Medulla oblongata (tissue), 1 donor: ENCODE data around the gene KCNIP3.
A peak's percentile ranks its signal among the peaks of the same experiment; 100 is the strongest.
"Not testable (repeated sequence)": the region's sequence is repeated elsewhere in the genome, so short reads cannot be mapped to it uniquely, and the experiment has no call there.

Source experiments
- DNase-seq: peaks from one replicate; pipeline ENCODE4 v3.0.0-alpha.2; 2015; ENCODE audit errors: extremely low spot score

The KCNIP3 gene

DNA sequence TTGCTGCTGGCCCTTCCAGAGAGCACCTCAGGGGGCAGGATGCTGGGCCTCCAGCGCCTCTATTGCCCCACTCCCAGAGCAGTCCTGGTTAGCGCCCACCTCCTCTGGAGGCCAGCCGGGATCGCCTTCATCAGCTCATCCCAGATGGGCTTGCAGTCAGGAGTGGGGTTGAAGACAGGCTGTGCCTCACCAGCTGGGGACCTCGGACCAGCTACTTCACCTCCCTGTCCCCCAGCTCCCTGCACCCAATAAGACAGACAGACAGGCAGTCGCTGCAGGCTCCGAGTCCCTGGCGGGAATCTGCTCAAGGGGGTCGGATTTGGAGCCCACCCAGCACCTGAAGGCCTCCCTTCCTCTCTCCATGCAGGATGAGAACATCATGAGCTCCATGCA, 86.5 kb downstream of the KCNIP3 start:
- DNase-seq = no peak

DNA sequence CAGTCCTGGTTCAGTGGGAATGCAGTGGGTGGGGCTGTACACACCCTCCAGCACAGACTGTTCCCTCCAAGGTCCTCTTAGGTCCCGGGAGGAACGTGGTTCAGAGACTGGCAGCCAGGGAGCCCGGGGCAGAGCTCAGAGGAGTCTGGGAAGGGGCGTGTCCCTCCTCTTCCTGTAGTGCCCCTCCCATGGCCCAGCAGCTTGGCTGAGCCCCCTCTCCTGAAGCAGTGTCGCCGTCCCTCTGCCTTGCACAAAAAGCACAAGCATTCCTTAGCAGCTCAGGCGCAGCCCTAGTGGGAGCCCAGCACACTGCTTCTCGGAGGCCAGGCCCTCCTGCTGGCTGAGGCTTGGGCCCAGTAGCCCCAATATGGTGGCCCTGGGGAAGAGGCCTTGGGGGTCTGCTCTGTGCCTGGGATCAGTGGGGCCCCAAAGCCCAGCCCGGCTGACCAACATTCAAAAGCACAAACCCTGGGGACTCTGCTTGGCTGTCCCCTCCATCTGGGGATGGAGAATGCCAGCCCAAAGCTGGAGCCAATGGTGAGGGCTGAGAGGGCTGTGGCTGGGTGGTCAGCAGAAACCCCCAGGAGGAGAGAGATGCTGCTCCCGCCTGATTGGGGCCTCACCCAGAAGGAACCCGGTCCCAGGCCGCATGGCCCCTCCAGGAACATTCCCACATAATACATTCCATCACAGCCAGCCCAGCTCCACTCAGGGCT, 87.9 kb downstream of the KCNIP3 start:
- DNase-seq = no peak

DNA sequence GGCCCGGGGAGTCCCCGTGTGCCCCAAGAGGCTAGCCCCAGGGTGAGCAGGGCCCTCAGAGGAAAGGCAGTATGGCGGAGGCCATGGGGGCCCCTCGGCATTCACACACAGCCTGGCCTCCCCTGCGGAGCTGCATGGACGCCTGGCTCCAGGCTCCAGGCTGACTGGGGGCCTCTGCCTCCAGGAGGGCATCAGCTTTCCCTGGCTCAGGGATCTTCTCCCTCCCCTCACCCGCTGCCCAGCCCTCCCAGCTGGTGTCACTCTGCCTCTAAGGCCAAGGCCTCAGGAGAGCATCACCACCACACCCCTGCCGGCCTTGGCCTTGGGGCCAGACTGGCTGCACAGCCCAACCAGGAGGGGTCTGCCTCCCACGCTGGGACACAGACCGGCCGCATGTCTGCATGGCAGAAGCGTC, 88.4 kb downstream of the KCNIP3 start:
- DNase-seq = no peak

DNA sequence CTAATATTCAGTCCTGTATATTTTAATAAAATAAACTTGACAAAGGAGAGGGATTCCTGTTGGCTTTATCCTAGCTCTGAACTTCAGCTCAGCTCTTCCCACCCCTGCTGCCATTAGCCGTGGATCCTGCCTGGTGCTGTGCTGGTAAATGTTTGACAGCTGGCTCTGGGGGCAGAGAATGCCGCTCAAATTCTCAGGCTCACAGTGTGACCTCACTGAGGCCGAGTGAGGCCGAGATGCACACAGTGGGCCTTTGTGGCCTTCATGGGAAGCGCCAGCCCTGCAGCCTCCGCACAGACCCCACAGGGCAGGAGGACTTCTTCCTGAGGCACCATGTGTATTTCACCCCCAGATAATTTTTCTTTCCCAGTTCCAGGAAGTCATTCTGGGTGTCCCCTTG, 88.9 kb downstream of the KCNIP3 start:
- DNase-seq = no peak

DNA sequence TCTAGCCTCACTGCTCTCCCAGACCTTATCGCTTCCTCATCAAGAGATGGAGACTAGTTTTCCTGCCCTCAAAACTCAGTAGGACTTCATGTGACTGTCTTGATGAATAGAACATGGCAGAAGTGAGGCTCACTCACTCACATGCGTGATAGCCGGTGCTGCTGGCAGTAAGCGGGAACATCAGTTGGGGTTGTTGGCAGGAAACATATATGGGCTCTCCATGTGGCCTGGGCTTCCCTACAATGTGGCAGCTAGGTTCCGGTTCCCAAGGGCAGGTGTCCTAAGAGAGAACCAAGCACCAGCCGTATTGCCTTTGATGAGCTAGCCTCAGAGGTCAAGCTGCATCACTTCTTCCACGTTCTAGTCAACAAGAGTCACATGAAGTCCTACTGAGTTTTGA, 90.2 kb downstream of the KCNIP3 start:
- no peak for DNase-seq

DNA sequence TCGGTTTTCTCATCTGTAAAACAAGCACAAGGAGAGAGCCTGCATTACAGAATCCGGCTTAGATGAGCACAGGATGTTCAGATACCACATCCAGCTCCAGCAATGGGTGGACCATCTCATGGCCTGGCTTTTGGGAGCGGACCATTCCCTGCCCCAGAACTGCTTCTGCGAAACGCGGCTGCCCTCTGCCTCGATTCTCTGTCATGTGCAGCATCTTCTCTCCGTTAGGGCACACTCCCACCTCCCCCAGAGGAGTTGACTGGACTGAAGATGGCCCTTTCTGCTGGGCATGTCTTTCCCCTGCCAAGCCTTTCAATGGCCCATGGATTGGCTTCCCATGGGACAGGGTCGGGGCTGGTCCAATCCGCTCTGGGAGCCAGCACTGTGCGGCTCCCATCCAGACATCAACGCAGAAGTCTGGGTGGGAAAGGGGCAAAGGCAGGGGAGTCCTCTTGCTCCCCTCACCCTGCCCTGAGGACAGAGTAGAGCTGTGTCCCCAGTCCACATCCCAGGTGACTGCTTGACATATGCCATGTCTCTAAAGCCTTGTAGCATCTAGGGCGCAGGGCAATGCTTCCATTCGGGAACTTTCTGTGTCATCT, 91.0 kb downstream of the KCNIP3 start:
- DNase-seq = no peak

DNA sequence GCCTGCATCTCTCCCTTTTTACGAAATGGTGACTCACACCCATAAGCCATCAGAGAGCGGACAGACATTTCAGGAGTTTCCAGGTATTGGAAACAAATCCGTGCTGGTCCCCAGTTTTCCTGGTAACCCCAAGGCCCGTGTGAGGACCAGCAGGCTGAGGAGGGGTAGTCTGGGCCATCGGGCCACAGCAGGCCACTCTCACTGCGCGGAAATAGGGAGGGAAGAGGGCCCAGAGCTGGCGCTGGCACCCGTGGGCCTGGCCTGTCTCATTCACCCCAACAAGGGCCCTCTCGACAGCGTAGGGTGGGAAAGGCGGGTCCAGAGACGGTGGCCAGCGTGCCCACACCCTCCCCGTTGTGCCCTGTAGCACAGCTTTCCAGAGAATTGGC, 91.7 kb downstream of the KCNIP3 start:
- DNase-seq = no peak

DNA sequence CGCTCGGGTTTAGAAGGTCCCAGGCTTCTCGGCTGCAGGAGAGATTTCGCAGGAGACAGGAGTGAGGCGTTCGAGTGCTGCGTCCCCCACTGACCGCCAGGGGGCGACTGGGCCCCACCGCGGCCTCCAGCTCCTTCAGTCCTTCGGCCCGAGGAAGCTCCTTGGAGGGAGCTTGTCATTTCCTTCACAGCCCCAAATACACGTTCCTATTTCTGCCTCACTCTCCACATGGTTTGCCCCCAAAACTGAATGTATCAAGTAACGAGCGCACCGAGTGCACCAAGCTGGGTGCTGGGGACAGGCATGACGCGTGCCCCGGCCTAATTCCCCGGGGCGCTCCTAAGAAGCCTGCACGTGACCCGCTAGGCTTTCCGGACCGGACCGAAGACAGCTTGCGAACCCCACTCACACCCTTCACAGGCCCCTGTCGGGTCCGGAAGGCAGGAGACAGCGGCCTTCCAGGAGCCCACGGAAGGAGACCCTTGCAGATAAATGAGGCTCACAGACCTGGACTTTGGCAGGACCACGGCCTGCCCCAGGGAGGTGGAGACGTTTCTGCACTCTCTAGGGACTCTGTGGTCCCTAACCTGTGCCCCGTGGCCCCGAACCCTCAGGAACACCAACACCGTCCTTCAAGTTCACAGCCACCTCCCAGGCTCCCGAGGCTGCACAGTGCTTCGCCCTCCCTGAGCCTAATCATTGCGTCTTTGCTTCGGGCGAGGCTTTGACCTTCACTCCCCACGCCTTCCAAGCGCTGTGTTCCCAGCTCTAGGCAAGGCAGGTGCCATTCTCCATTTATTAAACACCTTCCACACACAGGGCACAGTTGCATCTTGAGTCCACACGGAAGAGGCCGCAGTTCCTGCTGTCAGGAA, 92.3 kb downstream of the KCNIP3 start:
- peak; percentile 51 for DNase-seq

DNA sequence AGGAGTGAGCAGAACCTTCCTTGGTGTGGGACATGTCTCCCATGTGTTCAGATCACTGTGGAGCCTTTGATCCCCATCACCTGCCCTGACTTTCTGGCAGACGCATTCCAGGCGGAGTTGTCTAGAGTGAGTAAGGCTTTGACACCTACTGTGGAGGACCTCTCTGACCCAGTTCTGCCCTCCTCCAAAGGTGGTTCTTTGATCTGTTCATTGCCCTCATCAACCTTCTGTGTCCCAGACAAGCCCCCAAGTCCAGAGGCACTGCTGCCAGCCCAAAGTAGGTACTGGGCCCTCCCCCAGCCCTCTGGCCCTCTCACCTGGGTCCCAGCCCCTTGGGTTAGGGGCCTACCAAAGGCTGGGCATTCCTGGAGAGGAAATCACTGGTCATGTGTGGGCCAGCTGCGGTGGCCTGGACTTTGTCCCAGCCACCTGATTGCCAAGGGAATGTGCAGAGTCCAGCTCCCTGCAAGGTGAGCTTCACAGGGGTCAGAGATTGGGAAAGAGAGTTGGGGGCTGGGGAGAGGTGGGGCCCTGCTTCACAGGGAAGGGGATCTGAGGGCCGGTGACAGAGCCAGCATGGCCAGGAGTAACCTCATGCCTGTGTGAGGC, 93.2 kb downstream of the KCNIP3 start:
- DNase-seq = no peak

DNA sequence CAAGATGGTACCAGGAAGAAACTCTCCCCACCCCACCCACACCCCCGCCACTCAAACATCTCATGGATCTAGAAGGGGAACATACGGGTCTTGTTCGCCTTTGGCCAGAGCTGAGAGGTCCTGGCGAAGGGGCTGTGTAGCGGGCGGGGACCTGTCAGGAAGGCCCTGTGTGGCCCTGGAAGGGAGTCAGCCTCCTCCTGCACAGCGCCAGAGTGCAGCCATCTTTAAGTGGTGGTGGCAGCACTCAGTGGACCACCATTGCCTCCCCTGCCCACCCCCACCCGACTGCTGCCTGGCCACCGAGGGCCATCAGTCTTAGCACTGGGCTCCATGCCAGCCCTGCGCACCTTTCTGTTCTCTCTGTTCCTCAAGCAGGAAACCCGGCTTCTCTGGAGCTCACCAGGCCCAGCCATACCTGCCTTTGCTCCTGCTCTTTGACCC, 93.8 kb downstream of the KCNIP3 start:
- DNase-seq = no peak

DNA sequence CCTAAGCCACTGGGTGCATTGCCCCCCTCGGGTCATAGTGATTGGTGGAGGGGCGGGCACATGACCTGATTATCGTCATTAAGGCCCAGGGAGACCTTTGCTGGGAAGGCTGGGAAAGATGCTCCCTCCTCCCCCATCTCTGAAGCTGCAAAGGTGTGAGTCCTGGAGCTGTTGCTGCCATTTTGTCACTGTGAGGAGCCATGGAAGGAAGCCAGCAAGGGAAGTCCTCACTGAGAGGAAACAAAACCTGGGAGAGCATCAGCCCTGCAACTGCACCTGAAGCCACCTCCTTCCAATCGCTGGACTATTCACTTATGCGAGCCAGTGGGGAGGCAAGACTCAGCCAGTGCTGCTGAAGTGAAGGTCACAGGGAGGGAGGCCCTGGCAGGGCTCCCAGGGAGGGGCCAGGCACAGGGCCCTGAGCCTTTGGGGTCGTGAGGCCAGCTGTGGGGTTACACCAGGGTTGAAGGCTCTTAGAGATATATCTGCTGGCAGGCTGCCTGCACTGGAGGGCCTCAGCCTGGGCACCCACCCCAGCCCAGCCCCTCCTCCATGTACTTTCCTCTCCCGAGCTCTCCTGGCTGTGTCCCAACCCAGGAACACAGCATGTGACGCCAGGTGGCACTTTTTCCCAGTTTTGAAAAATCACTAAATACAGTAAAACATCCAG, 94.6 kb downstream of the KCNIP3 start:
- DNase-seq = no peak

DNA sequence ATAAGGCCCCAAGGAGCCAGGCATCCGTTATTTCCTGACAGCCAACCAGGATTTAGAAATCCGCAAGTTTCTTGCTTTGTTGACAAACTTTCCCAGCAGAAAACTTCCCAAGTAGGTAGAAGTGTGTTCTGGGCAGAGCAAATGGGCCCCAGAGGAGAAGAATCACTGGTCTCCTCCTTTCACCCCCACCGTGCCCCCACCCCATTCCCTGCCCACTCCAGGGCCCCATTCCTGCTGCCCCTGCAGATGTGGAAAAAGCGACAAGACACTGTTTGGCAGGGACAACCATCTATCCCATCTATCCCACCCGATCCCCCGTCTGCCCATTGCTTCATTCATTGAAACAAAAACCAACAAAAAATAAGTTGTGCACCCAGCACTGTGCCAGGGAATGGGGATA, 95.2 kb downstream of the KCNIP3 start:
- no peak for DNase-seq

DNA sequence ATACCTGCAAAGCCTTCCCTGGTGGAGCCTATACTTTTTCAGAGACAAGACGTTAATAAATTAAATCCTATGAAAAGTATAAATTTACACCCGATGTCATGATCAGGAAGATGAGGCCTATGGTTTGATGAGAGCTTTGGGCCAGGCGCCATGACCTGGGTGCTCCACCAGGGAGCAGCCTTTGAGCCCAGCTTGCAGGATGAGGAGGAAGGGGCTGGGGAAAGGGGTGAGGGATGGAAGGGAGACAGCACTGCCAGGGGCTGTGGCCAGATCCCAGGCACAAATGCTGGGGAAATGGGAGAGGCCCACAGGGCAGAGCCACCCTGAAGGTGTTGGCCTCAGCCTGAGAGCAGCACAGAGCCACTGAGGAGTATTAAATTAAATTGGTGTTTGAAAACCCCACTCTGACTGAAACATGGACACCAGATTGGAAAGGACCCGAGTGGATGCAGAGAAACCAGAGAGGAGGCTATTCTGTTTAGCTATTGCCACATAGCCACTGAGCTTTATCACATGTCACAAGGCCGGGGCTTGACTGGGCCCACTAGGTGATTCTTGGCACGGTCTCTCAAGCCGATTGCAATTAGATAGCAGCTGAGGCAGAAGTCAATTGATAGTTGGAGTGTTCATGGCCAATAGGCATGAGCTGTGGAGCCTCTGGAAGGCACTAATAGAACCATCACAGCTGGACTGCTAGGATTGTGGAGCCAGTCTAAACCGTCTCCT, 95.7 kb downstream of the KCNIP3 start:
- no peak for DNase-seq

DNA sequence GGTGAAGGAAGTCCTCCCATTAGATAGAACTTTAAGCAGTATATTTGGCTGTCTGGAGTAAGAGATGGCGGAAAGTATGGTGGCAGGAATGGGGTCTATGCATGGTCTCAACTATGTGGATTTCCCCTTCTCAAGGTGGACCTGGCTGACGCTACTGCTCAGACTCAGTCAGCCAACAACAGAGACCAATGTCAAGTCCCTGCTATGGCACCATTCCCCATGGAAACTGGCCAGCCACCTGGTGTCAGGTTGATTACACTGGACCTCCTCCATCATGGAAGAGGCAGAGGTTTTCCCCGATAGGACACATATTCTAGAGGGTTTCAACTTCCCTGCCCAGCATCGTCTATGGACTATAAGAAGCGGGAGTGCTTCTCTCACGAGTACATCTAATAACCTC, 96.8 kb downstream of the KCNIP3 start:
- no peak for DNase-seq

DNA sequence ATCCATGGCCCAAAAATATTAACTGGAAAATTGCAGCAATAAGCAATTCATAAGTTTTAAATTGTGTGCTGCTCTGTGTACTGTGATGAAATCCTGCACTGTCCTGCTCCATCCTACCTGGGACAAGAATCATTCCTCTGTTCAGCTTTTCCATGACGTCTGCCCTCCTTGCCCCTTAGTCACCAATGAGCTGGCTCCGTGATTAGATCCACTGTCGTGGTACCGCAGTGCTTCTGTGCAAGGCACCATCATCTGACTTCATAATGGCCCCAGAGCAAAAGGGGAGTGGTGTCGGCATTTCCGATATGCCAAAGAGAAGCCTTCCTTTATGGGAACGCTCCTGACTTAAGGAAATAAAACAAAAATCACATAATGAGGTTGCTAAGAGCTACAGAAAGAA, 101.9 kb downstream of the KCNIP3 start:
- DNase-seq = no peak

DNA sequence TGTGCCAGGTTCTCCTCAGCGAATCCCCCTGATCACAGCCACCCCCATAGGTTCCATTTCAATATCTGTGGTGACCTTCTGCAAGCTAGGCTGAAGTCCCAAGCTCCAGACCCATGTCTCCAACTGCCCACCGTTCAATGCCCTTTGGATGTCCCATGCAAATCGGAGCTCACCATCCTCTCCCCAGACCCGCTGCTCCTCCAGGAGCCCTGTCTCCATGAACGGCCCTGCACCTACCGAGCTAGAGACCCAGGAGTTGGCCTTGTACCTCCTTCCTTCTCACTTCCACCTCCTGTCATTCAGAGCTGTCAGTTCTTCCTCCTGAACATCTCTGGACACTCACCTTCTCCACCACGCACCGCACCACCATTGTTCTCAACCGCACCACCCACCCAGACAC, 104.3 kb downstream of the KCNIP3 start:
- no peak for DNase-seq

DNA sequence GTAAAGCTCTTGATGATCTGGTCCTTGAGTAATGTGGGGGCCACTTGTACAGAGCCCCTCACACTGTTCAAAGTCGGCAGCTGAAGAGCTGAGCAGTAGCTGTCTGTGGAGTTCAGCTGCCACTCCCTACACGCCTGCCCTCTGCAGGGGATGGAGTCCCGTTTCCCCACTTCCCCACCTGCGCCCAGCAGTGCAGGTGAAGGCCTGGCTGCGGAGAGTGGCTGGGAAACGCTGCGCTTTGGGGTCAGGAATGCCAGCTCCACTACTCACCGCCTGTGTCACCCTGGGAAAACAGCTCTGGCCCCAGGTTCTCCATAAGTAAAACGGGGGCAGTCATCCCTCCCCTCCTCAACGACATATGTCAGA, 104.8 kb downstream of the KCNIP3 start:
- DNase-seq = peak; percentile 17

DNA sequence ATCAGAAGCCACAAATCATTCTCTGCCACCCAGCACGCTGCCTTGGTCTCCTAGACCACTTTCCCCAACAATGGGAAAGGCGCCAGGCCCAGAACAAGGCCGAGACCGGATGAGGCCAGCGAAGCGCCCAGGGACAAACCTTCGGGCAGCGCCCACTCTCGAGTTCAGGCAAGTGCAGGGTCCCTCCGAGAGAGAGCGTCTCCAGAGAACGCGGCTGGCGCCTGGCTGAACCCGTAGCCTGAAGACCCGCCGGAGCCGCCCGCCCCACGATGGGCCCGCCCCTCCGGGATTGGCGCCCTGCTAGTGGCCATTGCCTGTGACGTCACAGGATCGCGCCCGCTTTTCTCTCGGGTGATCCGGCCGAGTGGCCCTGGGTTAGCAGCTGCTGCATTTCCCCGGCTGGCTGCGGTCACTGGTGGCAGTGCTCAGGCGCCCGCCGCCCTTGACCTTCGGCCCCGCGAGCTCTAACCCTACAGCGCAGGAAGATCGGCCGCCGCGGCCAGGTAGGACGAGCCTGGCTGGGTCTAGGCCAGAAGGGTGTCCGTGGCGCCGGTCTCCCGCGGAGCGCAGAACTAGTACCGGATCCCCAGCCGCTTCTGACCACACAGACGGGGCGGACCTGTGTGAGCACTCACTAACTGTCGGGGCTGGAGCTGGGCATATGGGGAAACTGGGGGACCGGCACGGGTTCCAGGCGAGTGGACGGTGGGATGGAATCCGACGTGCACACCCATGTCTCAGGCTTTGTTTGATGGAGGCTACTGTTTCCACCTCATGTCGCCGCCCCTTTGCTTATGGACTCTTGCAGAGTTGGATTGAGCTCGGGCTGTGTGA, 105.4 kb downstream of the KCNIP3 start, which contains the start of gene FAHD2A:
Gene FAHD2A, plus strand, starts transcription at position 339 of the 834 bp plus-strand sequence. CDS start 2,851 bp downstream, outside the sequence.
- peak; percentile 96 for DNase-seq

DNA sequence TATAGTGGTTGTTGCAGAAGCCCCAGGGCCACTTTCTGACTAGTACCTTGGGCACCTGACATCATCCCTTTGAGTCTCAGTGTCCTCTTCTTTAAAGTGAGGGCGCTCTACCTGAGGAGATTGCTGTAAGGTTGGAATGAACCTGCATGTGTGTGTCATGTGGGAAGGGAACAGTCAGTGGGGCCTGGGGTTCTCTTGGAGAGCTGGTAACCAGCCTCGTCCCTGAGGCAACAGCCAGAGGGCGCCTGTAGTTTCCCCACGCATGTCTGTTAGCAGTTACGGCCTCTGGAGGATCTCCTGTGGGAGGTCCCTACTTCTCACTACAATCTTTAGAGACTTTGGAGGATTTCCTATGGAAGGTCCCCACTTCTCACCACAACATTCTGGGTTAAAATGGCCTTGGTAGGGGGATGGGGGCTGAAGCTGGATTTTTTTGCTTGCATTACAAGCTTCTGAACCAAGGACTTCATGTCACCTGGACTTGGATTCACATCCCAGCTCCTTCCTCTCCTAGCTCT, 106.1 kb downstream of the KCNIP3 start:
- DNase-seq = peak; percentile 44

DNA sequence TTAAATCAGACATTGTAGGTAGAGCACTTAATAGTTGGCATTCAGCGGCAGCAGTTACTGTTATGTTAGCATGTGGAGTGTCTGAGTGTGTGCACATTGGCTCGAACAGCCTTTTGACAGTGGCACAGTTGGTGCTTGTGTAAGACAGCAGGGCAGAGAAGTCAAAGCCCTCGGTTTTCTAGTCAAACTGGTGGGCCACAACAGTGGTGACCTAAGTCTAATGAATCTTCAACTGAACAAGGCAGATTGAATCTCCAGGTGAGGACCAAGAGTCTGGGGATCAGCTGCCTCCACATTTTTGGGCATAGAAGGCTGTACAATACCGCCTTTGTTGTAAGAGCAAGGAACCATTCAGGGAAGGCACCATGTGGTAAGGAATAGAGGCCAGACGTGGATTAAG, 106.7 kb downstream of the KCNIP3 start:
- not testable (repeated sequence) for DNase-seq
